ENCODE data around the gene CLEC4F.

GRCh38 chr2:70799706-70800105 lies 20.7 kb downstream of the CLEC4F start:
- TF ChIP-seq POLR2A (IDR thresholded peaks at IDR 0.05), result no peak
- TF ChIP-seq CTCF (IDR thresholded peaks at IDR 0.05 in 8 of 11, conservative IDR thresholded peaks at IDR 0.05 in 3 of 11), result no peak
